GM19463 (cell line): Measurements from ENCODE around the gene ACACA.
"Not testable (repeated sequence)": the region's sequence is repeated elsewhere in the genome, so short reads cannot be mapped to it uniquely, and the experiment has no call there.

Experiments used
- ATAC-seq: cut with Tn5 transposase; IDR thresholded peaks from one replicate; pipeline ENCODE4 v1.9.1; 2021; ENCODE audit warnings: mild to moderate bottlenecking, moderate library complexity; ENCODE audit not compliant: unreplicated experiment

Gene ACACA

DNA sequence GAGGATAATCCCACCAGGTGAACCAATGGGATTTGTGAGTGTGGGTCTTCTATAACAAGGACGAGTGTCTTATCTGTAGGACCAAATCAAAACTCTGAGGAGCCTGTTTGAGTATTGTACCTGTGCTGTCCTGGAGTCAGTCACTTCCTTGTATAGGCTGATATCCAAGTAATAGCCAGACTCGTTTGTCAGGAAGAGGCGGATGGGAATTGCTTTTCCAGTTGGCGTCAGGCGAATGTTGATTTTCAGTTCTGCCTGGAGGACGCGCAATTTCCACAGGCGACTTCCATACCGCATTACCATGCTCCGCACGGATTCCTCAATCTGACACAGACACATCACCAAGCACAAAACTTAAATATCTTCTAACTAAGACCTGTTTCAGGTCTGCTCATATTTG is 218.5 kb downstream of the ACACA start:
- ATAC-seq, result no peak

- ATAC-seq, result no peak
These were observed 219.4 kb downstream of the ACACA start for GRCh38 chr17:37187262-37187661.

- ATAC-seq, result no peak
These were observed 223.7 kb downstream of the ACACA start for GRCh38 chr17:37182786-37183465.

- ATAC-seq, result no peak
These were observed 226.3 kb downstream of the ACACA start for GRCh38 chr17:37180376-37180775.

GRCh38 chr17:37179893-37180292 is 226.7 kb downstream of the ACACA start:
- ATAC-seq, result no peak

- no peak for ATAC-seq
These were observed 229.3 kb downstream of the ACACA start for GRCh38 chr17:37177254-37177870.

DNA sequence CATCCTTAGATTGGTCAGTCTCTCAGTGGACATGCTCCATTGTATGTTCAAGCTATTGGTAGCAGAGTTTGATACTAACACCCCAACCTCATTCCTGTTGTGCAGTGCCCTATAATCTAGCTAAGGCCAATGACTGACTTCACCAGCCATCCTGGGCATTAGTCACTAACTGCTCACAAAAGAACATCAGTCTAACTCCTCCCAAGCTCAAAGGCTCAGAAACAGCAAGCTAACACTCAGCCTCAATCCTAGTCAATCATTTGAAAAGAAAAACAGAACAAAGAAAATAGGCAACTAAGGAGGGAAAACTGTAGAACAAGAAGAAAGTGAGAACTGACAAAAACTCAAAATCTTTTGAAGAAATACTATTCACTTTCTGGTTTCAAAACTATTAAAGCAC is 229.9 kb downstream of the ACACA start:
- ATAC-seq, result no peak

DNA sequence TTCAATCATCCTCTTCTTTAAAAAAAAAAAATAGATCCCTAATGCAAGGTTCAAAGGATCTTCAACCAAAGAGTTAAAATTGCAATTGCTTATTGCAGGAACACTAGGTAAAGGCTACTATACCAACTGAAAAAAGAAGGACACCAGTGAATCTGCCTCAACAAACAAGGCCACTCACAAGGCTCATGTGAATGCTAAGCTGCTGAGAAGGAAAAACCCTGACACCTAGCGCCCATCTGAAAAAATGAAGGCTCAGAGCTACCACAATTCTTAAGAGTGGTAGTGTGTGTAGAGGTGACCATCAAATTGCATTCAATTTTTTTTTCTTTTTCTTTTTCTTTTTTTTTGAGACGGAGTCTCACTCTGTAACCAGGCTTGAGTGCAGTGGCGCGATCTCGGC is 232.4 kb downstream of the ACACA start:
- no peak for ATAC-seq

DNA sequence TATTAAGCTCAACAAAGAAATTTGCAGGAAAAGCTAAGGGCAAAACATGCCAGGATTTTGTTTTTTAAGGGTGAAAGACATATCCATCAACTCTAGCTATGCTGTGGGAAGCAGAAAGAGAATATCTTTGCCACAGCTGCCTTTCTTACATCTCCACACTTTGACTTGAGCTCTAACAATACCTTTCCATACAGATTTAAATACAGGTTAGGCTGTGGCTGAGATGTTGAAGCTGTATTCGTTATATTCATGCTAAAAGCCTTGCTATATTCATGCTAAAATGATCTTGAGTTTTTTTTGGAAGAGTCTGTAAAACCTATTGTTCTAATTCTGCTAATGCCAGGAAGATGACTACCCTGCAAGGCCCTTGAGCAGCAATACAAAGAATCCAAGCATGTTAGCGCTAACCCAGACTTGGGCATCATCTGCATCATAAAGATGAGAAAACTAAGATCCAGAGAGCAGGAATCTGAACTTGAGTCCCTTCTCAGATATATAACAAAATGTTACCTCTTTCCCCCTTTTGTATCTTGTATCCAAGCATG is 235.7 kb downstream of the ACACA start:
- ATAC-seq, result no peak

- no peak for ATAC-seq
These were observed 237.8 kb downstream of the ACACA start for GRCh38 chr17:37168731-37169353.

GRCh38 chr17:37167756-37168155 is 238.9 kb downstream of the ACACA start:
- ATAC-seq, result no peak

- no peak for ATAC-seq
These were observed 242.6 kb downstream of the ACACA start for GRCh38 chr17:37164057-37164456.

DNA sequence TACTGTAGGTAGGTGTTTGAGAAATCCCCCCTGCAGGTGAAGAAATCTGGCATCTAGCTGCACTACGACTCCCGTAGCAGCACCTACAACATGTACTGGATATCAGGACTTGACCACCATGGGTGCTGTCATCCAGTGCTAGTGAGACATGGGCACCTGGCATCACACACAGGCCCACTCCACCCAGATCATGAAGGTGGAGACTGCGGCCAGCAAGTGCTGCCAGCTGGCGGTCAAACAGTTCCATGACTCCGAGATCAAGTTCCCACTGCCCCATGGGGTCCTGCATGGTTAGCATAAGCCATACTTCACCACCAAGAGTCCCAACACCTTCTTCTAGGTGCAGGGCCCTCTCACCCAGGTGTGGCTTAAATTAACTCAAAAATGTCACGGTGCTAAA is 243.8 kb downstream of the ACACA start:
- ATAC-seq, result no peak

GRCh38 chr17:37160944-37161343 is 245.7 kb downstream of the ACACA start:
- ATAC-seq, result no peak

DNA sequence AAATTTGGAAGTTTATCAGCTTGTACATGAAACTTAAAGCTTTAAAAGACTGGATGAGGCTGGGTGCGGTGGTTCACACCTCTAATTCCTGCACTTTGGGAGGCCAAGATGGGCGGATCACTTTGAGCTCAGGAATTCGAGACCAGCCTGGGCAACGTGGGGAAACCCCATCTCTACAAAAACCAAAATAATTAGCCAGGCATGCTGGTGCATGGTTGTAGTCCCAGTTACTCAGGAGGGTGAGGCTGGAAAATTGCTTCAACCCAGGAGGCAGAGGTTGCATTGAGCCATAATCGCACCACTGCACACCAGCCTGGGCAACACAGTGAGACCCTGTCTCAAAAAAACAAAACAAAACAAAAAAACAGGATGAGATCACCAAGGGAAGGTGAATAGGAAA is 248.3 kb downstream of the ACACA start:
- ATAC-seq, result no peak

GRCh38 chr17:37148156-37148555 is 258.5 kb downstream of the ACACA start:
- ATAC-seq, result no peak

- peak; percentile 68 for ATAC-seq
These were observed 259.3 kb downstream of the ACACA start for GRCh38 chr17:37147301-37147812.

DNA sequence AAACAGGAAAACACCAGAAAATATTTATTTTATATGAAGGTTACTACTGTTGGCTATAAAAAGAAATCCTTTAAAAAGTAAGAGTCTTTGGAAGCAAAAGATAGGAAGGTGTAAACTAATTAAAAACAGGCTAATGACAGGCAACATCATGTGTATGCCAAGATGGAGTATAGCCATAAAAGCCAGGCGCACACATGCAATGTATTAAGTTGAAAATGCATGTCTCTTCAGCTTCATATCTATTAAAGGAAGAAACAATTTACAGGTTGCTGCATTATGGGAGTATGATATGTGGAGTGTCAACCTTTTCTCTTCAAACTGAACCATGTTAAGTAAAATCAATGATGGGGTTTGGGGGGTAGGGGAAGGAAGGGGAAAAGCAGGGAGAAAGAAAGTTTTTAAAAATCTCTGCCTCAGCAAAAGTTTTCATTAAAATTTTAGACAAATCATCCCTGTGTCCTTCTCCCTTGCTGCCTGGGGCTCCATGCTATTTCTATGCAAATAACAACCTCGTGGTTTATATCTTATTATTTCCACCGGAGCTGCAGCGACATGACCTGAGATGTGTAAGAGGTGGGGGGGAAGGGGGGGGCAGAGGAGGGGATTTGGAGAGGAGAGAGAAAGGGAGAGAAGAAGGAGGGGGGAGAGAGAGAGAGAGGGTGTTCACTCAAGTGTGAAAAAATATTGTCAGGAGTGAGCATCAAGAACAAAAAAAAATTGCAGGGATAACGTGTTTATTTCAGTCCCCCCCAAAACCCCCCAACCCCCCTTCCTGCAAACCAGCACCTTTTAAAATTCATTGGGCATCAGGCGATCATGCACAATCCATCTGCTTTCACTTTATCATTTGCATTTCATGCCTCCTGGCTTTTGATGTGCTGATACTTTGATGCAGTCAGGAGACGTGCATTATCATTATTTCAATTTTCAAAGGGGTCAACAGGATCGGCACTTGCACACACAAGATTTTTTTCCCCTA is 260.3 kb downstream of the ACACA start:
- ATAC-seq, result no peak

GRCh38 chr17:37144075-37144701 is 262.4 kb downstream of the ACACA start:
- no peak for ATAC-seq

- not testable (repeated sequence) for ATAC-seq
These were observed 263.1 kb downstream of the ACACA start for GRCh38 chr17:37143558-37143957.
